Neural cell (in vitro differentiated cells): ENCODE results near the gene GDI2.

Source experiments
- EP300 ChIP-seq: fragments of 450-650 bp; conservative IDR thresholded peaks from 2 replicates; pipeline ENCODE4 v1.6.1; 2014; ENCODE audit warnings: antibody characterized with exemption, mild to moderate bottlenecking, moderate library complexity; ENCODE audit not compliant: poor library complexity, severe bottlenecking
- EZH2 ChIP-seq: fragments of 200-600, 300-800 bp; shearing (Covaris generic), sonication (generic); IDR thresholded peaks from 2 replicates; pipeline ENCODE4 v1.6.1; 2014; ENCODE audit warnings: antibody characterized with exemption, low read length, borderline replicate concordance, mild to moderate bottlenecking; ENCODE audit not compliant: insufficient read depth, poor library complexity, severe bottlenecking
- POLR2AphosphoS5 ChIP-seq: IDR thresholded peaks from 2 replicates; pipeline ENCODE4 v1.6.1; 2012
- SMC3 ChIP-seq: fragments of 450-650 bp; conservative IDR thresholded peaks from 2 replicates; pipeline ENCODE4 v1.6.1; 2014; ENCODE audit warnings: antibody characterized with exemption, mild to moderate bottlenecking, moderate library complexity; ENCODE audit not compliant: poor library complexity
- TAF1 ChIP-seq: IDR thresholded peaks from 2 replicates; pipeline ENCODE4 v1.6.1; 2012; ENCODE audit warnings: low read depth
- TF ChIP-seq, protein P1 (sequence below): fragments of 450-650 bp; IDR thresholded peaks from 2 replicates; pipeline ENCODE4 v1.5.1; 2014; ENCODE audit warnings: antibody characterized with exemption, mild to moderate bottlenecking, moderate library complexity; ENCODE audit not compliant: poor library complexity, severe bottlenecking
- TF ChIP-seq, protein P2 (sequence below): IDR thresholded peaks from 2 replicates; pipeline ENCODE4 v1.6.1; 2012; ENCODE audit warnings: borderline replicate concordance

DNA sequence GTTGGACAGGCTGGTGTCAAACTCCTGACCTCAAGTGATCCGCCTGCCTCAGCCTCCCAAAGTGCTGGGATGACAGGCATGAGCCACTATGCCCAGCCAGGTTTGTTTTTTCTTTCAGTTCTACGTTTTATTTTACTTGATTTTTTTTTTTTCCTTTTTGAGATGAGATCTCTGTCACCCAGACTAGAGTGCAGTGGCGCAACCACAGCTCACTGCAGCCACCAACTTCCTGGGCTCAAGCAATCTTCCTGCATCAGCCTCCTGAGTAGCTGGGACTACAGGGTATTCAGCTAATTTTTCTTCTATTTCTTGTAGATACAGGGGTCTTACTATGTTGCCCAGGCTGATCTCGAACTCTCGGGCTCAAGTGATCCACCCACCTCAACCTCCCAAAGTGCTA lies 24.3 kb downstream of the GDI2 start:
- TF ChIP-seq, protein P1, sequence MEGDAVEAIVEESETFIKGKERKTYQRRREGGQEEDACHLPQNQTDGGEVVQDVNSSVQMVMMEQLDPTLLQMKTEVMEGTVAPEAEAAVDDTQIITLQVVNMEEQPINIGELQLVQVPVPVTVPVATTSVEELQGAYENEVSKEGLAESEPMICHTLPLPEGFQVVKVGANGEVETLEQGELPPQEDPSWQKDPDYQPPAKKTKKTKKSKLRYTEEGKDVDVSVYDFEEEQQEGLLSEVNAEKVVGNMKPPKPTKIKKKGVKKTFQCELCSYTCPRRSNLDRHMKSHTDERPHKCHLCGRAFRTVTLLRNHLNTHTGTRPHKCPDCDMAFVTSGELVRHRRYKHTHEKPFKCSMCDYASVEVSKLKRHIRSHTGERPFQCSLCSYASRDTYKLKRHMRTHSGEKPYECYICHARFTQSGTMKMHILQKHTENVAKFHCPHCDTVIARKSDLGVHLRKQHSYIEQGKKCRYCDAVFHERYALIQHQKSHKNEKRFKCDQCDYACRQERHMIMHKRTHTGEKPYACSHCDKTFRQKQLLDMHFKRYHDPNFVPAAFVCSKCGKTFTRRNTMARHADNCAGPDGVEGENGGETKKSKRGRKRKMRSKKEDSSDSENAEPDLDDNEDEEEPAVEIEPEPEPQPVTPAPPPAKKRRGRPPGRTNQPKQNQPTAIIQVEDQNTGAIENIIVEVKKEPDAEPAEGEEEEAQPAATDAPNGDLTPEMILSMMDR, result no peak
- no peak for TF ChIP-seq EZH2
- no peak for TF ChIP-seq EP300
- no peak for TF ChIP-seq POLR2AphosphoS5
- TF ChIP-seq, protein P2, sequence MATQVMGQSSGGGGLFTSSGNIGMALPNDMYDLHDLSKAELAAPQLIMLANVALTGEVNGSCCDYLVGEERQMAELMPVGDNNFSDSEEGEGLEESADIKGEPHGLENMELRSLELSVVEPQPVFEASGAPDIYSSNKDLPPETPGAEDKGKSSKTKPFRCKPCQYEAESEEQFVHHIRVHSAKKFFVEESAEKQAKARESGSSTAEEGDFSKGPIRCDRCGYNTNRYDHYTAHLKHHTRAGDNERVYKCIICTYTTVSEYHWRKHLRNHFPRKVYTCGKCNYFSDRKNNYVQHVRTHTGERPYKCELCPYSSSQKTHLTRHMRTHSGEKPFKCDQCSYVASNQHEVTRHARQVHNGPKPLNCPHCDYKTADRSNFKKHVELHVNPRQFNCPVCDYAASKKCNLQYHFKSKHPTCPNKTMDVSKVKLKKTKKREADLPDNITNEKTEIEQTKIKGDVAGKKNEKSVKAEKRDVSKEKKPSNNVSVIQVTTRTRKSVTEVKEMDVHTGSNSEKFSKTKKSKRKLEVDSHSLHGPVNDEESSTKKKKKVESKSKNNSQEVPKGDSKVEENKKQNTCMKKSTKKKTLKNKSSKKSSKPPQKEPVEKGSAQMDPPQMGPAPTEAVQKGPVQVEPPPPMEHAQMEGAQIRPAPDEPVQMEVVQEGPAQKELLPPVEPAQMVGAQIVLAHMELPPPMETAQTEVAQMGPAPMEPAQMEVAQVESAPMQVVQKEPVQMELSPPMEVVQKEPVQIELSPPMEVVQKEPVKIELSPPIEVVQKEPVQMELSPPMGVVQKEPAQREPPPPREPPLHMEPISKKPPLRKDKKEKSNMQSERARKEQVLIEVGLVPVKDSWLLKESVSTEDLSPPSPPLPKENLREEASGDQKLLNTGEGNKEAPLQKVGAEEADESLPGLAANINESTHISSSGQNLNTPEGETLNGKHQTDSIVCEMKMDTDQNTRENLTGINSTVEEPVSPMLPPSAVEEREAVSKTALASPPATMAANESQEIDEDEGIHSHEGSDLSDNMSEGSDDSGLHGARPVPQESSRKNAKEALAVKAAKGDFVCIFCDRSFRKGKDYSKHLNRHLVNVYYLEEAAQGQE, result no peak
- TF ChIP-seq TAF1, result no peak
- no peak for TF ChIP-seq SMC3
